ENCODE results near the gene LAMA2. TPM values are rescaled to one million over a fixed set of nuclear protein-coding genes. Genes with fewer than 3 reads are reported as not detected.

The LAMA2 gene
- 2.1 and 3.3 TPM in 2 replicates for total RNA-seq (2014; rRNA removed; shearing (Covaris generic))

- no peaks in the 10 kb centered on the region for H3K9me3 ChIP-seq (replicated peaks)
- H3K27me3 ChIP-seq (replicated peaks) = no peaks in the 10 kb centered on the region
- no peak within 1 kb of the TSS for H3K4me3 ChIP-seq
- H3K36me3 ChIP-seq = no peaks in the 10 kb centered on the region
- H3K4me1 ChIP-seq (replicated peaks) = no peaks in the 10 kb centered on the region
- H3K27ac ChIP-seq = no peak within 1 kb of the TSS
- DNase-seq (ENCODE audit: low read depth in 1 of 2, low spot score in 2 of 2) = peak; percentile 6 to 44
These were observed at the start of gene LAMA2 for GRCh38 chr6:128882991-128883611. Gene LAMA2 (plus strand): TSS chr6:128883138. CDS start chr6:128883246, 108 bp downstream.

DNA sequence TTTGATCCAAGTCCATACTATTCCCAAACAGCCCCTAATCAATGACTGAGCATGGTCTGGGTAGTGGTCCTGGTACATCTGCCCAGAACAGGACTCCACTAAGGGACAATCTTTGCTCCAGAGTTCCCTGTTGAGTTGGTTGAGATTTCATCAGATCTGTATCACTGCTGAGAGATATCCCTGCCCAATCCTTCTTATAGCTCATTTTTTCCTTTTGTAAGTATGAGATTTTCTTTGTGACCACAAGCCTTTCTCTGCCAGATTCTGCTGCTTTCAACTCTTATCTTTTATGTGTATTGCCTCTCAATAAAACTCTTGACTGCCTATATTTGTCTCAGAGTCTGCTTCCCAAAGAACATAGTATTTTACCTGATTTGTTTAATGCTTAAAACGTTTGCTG lies 46.2 kb upstream of the LAMA2 start:
- no peak overlapping the region for H3K27ac ChIP-seq

GRCh38 chr6:128841518-128841917 lies 41.4 kb upstream of the LAMA2 start:
- Histone ChIP-seq H3K4me1 (replicated peaks) (no peaks in the 10 kb centered on the region), H3K27ac (no peak overlapping the region), H3K27me3 (replicated peaks) (no peaks in the 10 kb centered on the region), H3K9me3 (replicated peaks) (0 out of 2 replicates have a peak, but pooled peaks cover 2% of the 10 kb centered on the region), H3K4me3 (no peak overlapping the region), H3K36me3 (no peaks in the 10 kb centered on the region)
- DNase-seq (ENCODE audit: low read depth in 1 of 2, low spot score in 2 of 2) = no peak

More for the DNA sequence above, 46.2 kb upstream of the LAMA2 start:
- Histone ChIP-seq H3K27me3 (replicated peaks) (no peaks in the 10 kb centered on the region), H3K36me3 (no peaks in the 10 kb centered on the region), H3K4me3 (no peak overlapping the region), H3K9me3 (replicated peaks) (no peaks in the 10 kb centered on the region), H3K4me1 (replicated peaks) (no peaks in the 10 kb centered on the region)
- DNase-seq (ENCODE audit: low read depth in 1 of 2, low spot score in 2 of 2) = no peak

DNA sequence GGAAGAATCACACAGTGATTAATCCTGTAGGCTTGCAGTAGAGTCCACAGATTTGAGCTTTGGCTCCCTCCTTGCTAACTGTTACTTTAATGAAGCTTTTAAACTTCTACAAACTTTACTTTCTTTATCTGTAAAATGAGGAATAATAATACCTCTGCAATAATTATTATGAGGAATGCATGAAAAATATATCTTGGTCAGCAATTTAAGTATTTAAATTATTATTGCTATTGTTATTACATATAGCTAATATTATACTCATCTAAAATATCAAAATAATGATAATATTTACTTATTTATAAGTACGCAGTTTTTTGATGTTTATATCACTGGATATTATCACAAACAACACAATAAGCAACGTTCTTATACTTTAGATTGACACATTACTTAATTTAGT lies 38.3 kb upstream of the LAMA2 start:
- H3K4me3 ChIP-seq = no peak overlapping the region
- H3K27ac ChIP-seq = no peak overlapping the region
- H3K27me3 ChIP-seq (replicated peaks) = no peaks in the 10 kb centered on the region
- no peaks in the 10 kb centered on the region for H3K36me3 ChIP-seq
- H3K9me3 ChIP-seq (replicated peaks) = 0 out of 2 replicates have a peak, but pooled peaks cover 2% of the 10 kb centered on the region
- no peak for DNase-seq (ENCODE audit: low read depth in 1 of 2, low spot score in 2 of 2)
- H3K4me1 ChIP-seq (replicated peaks) = no peaks in the 10 kb centered on the region

- Histone ChIP-seq H3K36me3 (no peaks in the 10 kb centered on the region), H3K9me3 (replicated peaks) (0 out of 2 replicates have a peak, but pooled peaks cover 2% of the 10 kb centered on the region), H3K4me1 (replicated peaks) (no peaks in the 10 kb centered on the region), H3K27ac (no peak overlapping the region), H3K4me3 (no peak overlapping the region), H3K27me3 (replicated peaks) (no peaks in the 10 kb centered on the region)
- DNase-seq (ENCODE audit: low read depth in 1 of 2, low spot score in 2 of 2) = no peak
These were observed 35.3 kb upstream of the LAMA2 start for GRCh38 chr6:128847431-128848210.

GRCh38 chr6:128848212-128848935 lies 34.6 kb upstream of the LAMA2 start:
- Histone ChIP-seq H3K36me3 (no peaks in the 10 kb centered on the region), H3K27ac (no peak overlapping the region), H3K9me3 (replicated peaks) (0 out of 2 replicates have a peak, but pooled peaks cover 2% of the 10 kb centered on the region), H3K4me1 (replicated peaks) (no peaks in the 10 kb centered on the region), H3K4me3 (no peak overlapping the region), H3K27me3 (replicated peaks) (no peaks in the 10 kb centered on the region)
- no peak for DNase-seq (ENCODE audit: low read depth in 1 of 2, low spot score in 2 of 2)

- Histone ChIP-seq H3K4me3 (no peak overlapping the region), H3K9me3 (replicated peaks) (0 out of 2 replicates have a peak, but pooled peaks cover 2% of the 10 kb centered on the region), H3K36me3 (no peaks in the 10 kb centered on the region), H3K27ac (no peak overlapping the region), H3K4me1 (replicated peaks) (no peaks in the 10 kb centered on the region), H3K27me3 (replicated peaks) (no peaks in the 10 kb centered on the region)
- no peak for DNase-seq (ENCODE audit: low read depth in 1 of 2, low spot score in 2 of 2)
These were observed 27.3 kb upstream of the LAMA2 start for GRCh38 chr6:128855581-128856085.

GRCh38 chr6:128857806-128858205 lies 25.1 kb upstream of the LAMA2 start:
- no peaks in the 10 kb centered on the region for H3K27me3 ChIP-seq (replicated peaks)
- no peak for DNase-seq (ENCODE audit: low read depth in 1 of 2, low spot score in 2 of 2)
- no peaks in the 10 kb centered on the region for H3K4me1 ChIP-seq (replicated peaks)
- H3K9me3 ChIP-seq (replicated peaks) = 0 out of 2 replicates have a peak, but pooled peaks cover 2% of the 10 kb centered on the region
- no peaks in the 10 kb centered on the region for H3K36me3 ChIP-seq
- H3K27ac ChIP-seq = no peak overlapping the region
- no peak overlapping the region for H3K4me3 ChIP-seq

DNA sequence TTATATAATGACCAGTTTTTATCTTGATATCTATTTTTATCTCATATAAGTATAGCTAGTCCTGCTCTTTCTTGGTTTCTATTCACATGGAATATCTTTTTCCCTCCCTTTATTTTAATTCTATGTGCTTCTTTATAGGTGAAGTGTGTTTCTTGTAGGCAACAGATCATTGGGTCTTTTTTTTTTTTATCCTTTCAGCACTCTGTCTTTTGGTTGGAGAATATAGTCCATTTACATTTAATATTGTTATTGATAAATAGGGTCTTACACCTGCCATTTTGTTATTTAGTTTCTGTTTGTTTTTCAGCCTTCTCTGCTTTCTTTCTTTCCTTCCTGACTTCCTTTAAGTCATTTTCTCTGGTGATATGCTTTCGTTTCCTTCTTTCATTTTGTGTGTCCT lies 22.2 kb upstream of the LAMA2 start:
- no peak for DNase-seq (ENCODE audit: low read depth in 1 of 2, low spot score in 2 of 2)

DNA sequence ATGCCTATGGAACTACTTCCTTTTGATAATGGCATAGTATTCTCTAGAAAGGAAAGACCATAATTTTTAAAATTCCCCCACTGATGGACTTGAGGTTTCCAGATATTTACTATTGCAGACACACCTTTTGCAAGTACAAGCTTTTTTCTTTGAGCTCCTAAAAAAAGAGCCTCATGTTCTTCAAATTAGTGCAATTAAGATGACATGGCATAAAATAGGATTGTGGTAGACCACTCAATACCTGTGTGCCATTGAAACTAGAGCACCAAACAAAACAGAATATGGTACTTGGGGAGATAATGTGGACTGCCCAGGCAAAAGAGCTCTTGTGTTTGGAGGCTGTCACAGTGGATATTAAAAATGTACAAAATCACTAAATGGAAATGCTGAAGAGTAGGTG lies 19.0 kb upstream of the LAMA2 start:
- DNase-seq (ENCODE audit: low read depth in 1 of 2, low spot score in 2 of 2) = no peak
- Histone ChIP-seq H3K36me3 (no peaks in the 10 kb centered on the region), H3K4me1 (replicated peaks) (no peaks in the 10 kb centered on the region), H3K9me3 (replicated peaks) (0 out of 2 replicates have a peak, but pooled peaks cover 2% of the 10 kb centered on the region), H3K27ac (no peak overlapping the region), H3K4me3 (no peak overlapping the region), H3K27me3 (replicated peaks) (no peaks in the 10 kb centered on the region)

More for the DNA sequence above, 22.2 kb upstream of the LAMA2 start:
- no peaks in the 10 kb centered on the region for H3K36me3 ChIP-seq
- H3K27ac ChIP-seq = no peak overlapping the region
- no peaks in the 10 kb centered on the region for H3K27me3 ChIP-seq (replicated peaks)
- H3K9me3 ChIP-seq (replicated peaks) = 0 out of 2 replicates have a peak, but pooled peaks cover 2% of the 10 kb centered on the region
- no peak overlapping the region for H3K4me3 ChIP-seq
- H3K4me1 ChIP-seq (replicated peaks) = no peaks in the 10 kb centered on the region

GRCh38 chr6:128870746-128871145 lies 12.2 kb upstream of the LAMA2 start:
- no peaks in the 10 kb centered on the region for H3K27me3 ChIP-seq (replicated peaks)
- no peak for DNase-seq (ENCODE audit: low read depth in 1 of 2, low spot score in 2 of 2)
- no peaks in the 10 kb centered on the region for H3K4me1 ChIP-seq (replicated peaks)
- no peaks in the 10 kb centered on the region for H3K36me3 ChIP-seq
- H3K4me3 ChIP-seq = no peak overlapping the region
- no peak overlapping the region for H3K27ac ChIP-seq
- H3K9me3 ChIP-seq (replicated peaks) = no peaks in the 10 kb centered on the region

DNA sequence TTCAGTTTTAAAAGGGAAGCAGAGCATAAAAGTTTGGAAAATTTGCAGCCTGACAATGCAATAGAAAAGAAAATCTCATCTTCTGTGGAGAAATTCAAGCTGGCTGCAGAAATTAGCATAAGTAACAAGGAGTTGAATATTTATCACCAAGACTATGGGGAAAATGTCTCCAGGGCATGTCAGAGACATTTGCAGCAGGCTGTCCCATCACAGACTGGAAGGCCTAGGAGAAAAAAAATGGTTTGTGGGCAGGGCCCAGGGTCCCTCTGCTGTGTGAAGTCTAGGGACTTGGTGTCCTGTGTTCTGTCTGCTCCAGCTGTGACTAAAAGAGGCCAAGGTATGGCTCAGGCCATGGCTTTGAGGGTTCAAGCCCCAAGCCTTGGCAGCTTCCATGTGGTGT lies 8.1 kb upstream of the LAMA2 start:
- H3K36me3 ChIP-seq = no peaks in the 10 kb centered on the region
- DNase-seq (ENCODE audit: low read depth in 1 of 2, low spot score in 2 of 2) = no peak
- H3K27ac ChIP-seq = no peak overlapping the region
- no peak overlapping the region for H3K4me3 ChIP-seq
- H3K27me3 ChIP-seq (replicated peaks) = no peaks in the 10 kb centered on the region
- H3K9me3 ChIP-seq (replicated peaks) = no peaks in the 10 kb centered on the region
- no peaks in the 10 kb centered on the region for H3K4me1 ChIP-seq (replicated peaks)

DNA sequence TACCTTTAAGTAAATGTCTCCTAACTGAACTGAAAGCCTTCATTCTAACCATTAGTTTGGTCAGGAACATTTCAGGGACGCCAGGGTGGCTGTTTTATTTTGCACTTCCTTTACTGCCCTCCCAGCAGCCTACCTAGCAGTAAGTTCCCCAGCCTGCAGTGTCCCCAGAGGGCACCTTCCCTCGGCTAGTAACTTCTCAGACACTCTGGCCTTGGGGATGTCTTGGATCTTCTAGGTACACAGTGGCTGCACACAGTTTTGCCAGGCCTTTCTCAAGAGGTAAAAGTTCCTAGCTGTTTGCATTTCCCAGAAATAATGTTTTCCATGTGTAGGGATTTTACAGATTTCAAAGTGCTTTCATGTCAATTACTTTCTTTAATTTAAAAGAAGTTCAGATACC lies 378 bp upstream of the LAMA2 start:
- H3K4me3 ChIP-seq = no peak overlapping the region
- H3K4me1 ChIP-seq (replicated peaks) = no peaks in the 10 kb centered on the region
- H3K27ac ChIP-seq = no peak overlapping the region
- H3K36me3 ChIP-seq = no peaks in the 10 kb centered on the region
- no peaks in the 10 kb centered on the region for H3K27me3 ChIP-seq (replicated peaks)
- no peak for DNase-seq (ENCODE audit: low read depth in 1 of 2, low spot score in 2 of 2)
- H3K9me3 ChIP-seq (replicated peaks) = no peaks in the 10 kb centered on the region
